Gastroesophageal sphincter (tissue), 4 donors: Measurements from ENCODE around the gene HOXD8. TPM values are rescaled to one million over a fixed set of nuclear protein-coding genes. Genes with fewer than 3 reads are reported as not detected.

Source experiments
- ATAC-seq: fragments of 150-250 bp; one replicate; pipeline ENCODE4 v1.9.1; 2016; ENCODE audit warnings: mild to moderate bottlenecking, moderate library complexity
- H3K27ac ChIP-seq, 4 donors: fragments of 200-600 bp; sonication (generic) in 3 of 4; 1 replicate in 3 of 4; 2 replicates in 1 of 4; pipeline ENCODE4 v1.5.1; 2016 to 2019
- H3K27me3 ChIP-seq: fragments of 200-600 bp; sonication (generic); one replicate; pipeline ENCODE4 v1.5.1; 2019
- H3K36me3 ChIP-seq, 2 donors: fragments of 200-600 bp; sonication (generic); one replicate each; pipeline ENCODE4 v1.5.1; 2019; ENCODE audit warnings: control low read depth in 1 of 2
- H3K4me1 ChIP-seq, 3 donors: fragments of 200-600 bp; sonication (generic); 1 replicate in 2 of 3; 2 replicates in 1 of 3; pipeline ENCODE4 v1.5.1; 2016 to 2019; ENCODE audit warnings: control low read depth in 2 of 3
- H3K4me3 ChIP-seq, 2 donors: fragments of 200-600 bp; sonication (generic); one replicate each; pipeline ENCODE4 v1.5.1; 2019; ENCODE audit warnings: mild to moderate bottlenecking in 1 of 2, moderate library complexity in 1 of 2
- H3K9me3 ChIP-seq, 3 donors: fragments of 200-600 bp; sonication (generic); one replicate each; pipeline ENCODE4 v1.5.1; 2017 to 2019; ENCODE audit warnings: control low read depth in 2 of 3
- EP300 ChIP-seq: sonication (generic); formaldehyde crosslinking; IDR thresholded peaks from one replicate; pipeline ENCODE4 v1.6.1; 2017; ENCODE audit warnings: antibody characterized with exemption, mild to moderate bottlenecking
- POLR2A ChIP-seq, 2 donors: fragments of 450-650 bp; IDR thresholded peaks; one replicate each; pipeline ENCODE4 v1.6.1; 2017; ENCODE audit warnings: antibody characterized with exemption in 2 of 2, mild to moderate bottlenecking in 2 of 2, moderate library complexity in 1 of 2
- POLR2AphosphoS5 ChIP-seq: sonication (generic); formaldehyde crosslinking; IDR thresholded peaks from one replicate; pipeline ENCODE4 v1.6.1; 2017; ENCODE audit warnings: antibody characterized with exemption
- WGBS, 2 donors: methylation state at CpG; one replicate each; pipeline ENCODE4 v1.1.5; 2018; ENCODE audit warnings: low coverage in 1 of 2; 5-methylcytosine and 5-hydroxymethylcytosine counted together
- total RNA-seq, 4 donors: library from RNA; depleted of rRNA; stranded (reverse); fragments of >200 nt; gene quantifications; one replicate each; pipeline ENCODE4 v1.1.0, GENCODE V29; 2016
- TF ChIP-seq, protein P1 (sequence below), 4 experiments: fragments of 200-600 bp in 2 of 4; fragments of 450-650 bp in 2 of 4; sonication (generic) in 1 of 4; IDR thresholded peaks; one replicate each; pipeline ENCODE4 v1.5.1; 2017 to 2019; ENCODE audit warnings: antibody characterized with exemption in 4 of 4, mild to moderate bottlenecking in 2 of 4, moderate library complexity in 2 of 4

HOXD8 gene
- total RNA-seq, 4 donors from 2014 or later: 2.3 to 6.9 (median 3.4) TPM

- H3K4me1 ChIP-seq: peaks cover 0 to 17% (median 0%) of the 10 kb centered on the region in 3 donors
- H3K9me3 ChIP-seq: no peaks in the 10 kb centered on the region
- no peak overlapping the region for H3K4me3 ChIP-seq
- TF ChIP-seq, protein P1, sequence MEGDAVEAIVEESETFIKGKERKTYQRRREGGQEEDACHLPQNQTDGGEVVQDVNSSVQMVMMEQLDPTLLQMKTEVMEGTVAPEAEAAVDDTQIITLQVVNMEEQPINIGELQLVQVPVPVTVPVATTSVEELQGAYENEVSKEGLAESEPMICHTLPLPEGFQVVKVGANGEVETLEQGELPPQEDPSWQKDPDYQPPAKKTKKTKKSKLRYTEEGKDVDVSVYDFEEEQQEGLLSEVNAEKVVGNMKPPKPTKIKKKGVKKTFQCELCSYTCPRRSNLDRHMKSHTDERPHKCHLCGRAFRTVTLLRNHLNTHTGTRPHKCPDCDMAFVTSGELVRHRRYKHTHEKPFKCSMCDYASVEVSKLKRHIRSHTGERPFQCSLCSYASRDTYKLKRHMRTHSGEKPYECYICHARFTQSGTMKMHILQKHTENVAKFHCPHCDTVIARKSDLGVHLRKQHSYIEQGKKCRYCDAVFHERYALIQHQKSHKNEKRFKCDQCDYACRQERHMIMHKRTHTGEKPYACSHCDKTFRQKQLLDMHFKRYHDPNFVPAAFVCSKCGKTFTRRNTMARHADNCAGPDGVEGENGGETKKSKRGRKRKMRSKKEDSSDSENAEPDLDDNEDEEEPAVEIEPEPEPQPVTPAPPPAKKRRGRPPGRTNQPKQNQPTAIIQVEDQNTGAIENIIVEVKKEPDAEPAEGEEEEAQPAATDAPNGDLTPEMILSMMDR (IDR thresholded peaks at IDR 0.05): no peak
- TF ChIP-seq POLR2AphosphoS5 (no peak), POLR2A (IDR thresholded peaks at IDR 0.05) (no peak), EP300 (no peak)
- no peaks in the 10 kb centered on the region for H3K36me3 ChIP-seq
- H3K27me3 ChIP-seq: peaks cover 100% of the 10 kb centered on the region
- H3K27ac ChIP-seq: no peak overlapping the region
- no peak for ATAC-seq
- WGBS, 2 donors: 18% methylated on average over 1 of the region's 14 CpGs; no CpG with 5 or more reads in 1 of the 2 donors
Observed at GRCh38 chr2:176150584-176151441, 21.3 kb downstream of the HOXD8 start.

GRCh38 chr2:176151442-176152287 lies 22.2 kb downstream of the HOXD8 start, which contains the start of gene HOXD4:
Gene HOXD4 (plus strand): TSS chr2:176151550. CDS start chr2:176151634, 84 bp downstream.
- no peaks in the 10 kb centered on the region for H3K9me3 ChIP-seq
- TF ChIP-seq, protein P1 (IDR thresholded peaks at IDR 0.05): no peak
- TF ChIP-seq POLR2AphosphoS5 (no peak), EP300 (no peak), POLR2A (IDR thresholded peaks at IDR 0.05) (no peak)
- peaks cover 100% of the 10 kb centered on the region for H3K27me3 ChIP-seq

DNA sequence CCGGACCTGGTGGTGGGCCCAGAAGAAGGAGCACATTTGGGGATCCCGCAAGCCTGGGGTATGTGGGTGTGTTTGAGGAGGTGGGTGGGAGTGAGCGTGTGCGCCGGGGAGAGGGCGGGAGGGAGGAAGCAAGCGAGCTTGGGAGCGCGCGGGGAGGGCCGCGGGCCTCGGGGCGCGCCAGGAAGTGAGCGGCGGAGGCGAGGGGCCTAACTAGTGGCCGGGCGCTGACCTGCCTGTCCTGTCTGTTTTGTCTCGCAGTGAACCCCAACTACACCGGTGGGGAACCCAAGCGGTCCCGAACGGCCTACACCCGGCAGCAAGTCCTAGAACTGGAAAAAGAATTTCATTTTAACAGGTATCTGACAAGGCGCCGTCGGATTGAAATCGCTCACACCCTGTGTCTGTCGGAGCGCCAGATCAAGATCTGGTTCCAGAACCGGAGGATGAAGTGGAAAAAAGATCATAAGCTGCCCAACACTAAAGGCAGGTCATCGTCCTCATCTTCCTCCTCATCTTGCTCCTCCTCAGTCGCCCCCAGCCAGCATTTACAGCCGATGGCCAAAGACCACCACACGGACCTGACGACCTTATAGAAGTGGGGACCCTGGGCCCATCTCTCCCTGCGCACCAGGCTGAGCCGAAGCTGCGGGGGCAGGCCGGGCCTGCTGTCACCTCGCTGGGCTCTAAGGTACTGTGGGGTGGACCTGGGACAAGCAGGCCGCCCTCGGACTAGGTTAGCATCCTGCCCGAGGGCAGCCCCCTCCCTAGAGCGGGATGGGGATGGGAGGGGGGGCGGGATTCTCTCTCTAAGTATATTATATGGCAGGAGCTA lies 23.1 kb downstream of the HOXD8 start:
- TF ChIP-seq, protein P1 (IDR thresholded peaks at IDR 0.05): no peak
- TF ChIP-seq POLR2A (IDR thresholded peaks at IDR 0.05) (no peak), POLR2AphosphoS5 (no peak), EP300 (no peak)
- H3K9me3 ChIP-seq: no peaks in the 10 kb centered on the region
- WGBS, 2 donors: 13 to 23% methylated on average over 15 to 27 of the region's 48 CpGs
- peaks cover 100% of the 10 kb centered on the region for H3K27me3 ChIP-seq
- no peak overlapping the region for H3K27ac ChIP-seq
- H3K4me1 ChIP-seq: peaks cover 0 to 27% (median 0%) of the 10 kb centered on the region in 3 donors
- peak overlapping the region in 1 of 2 donors; percentile 41 for H3K4me3 ChIP-seq
- H3K36me3 ChIP-seq: no peaks in the 10 kb centered on the region
- ATAC-seq: no peak

More at GRCh38 chr2:176151442-176152287, 22.2 kb downstream of the HOXD8 start, which contains the start of gene HOXD4:
- Histone ChIP-seq H3K27ac (no peak within 1 kb of the TSS), H3K4me1 (peaks cover 0 to 18% (median 0%) of the 10 kb centered on the region in 3 donors), H3K36me3 (no peaks in the 10 kb centered on the region), H3K4me3 (peak within 1 kb of the TSS in 1 of 2 donors; percentile 41)
- ATAC-seq: peak; percentile 11
- 0 to 16% methylated on average over 1 to 15 of the region's 55 CpGs for WGBS, 2 donors

DNA sequence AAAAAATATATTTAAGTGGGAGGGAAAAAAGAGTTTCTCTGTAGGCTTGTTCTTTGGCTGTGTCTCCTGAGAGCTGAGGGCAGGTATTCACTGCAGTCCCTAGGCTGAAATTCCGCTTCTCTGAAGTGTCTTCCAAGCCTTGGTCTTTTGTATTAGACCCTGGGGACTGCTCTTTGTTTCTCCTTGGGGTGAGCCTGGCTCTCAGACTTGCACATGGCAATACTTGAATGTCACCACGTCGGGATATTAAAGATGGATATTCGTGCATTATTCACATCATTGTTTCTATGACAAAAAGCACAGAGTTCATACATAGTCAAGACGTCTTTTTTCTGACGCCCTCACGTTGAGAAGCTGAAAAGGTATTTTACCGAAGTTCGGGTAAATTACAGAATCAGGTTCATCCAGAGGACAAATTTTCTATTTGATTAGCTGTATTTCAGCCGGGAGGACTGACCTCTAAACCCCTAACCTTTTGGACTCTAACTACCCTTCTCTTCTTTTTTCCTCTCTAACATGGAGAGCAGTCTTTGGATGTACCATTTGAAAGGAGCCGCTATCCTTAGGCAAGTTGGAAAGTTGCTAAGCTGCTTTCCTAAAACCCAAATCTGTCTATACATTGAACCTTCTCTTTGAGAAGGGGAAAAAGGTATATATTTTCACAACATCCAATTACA lies 25.2 kb downstream of the HOXD8 start:
- Histone ChIP-seq H3K27ac (no peak overlapping the region), H3K4me1 (peaks cover 0 to 45% (median 6%) of the 10 kb centered on the region in 3 donors), H3K4me3 (no peak overlapping the region), H3K27me3 (peaks cover 100% of the 10 kb centered on the region), H3K36me3 (no peaks in the 10 kb centered on the region), H3K9me3 (no peaks in the 10 kb centered on the region)
- no peak for ATAC-seq
- TF ChIP-seq POLR2A (IDR thresholded peaks at IDR 0.05): no peak
- TF ChIP-seq, protein P1 (IDR thresholded peaks at IDR 0.05): no peak
- no peak for TF ChIP-seq EP300
- TF ChIP-seq POLR2AphosphoS5: no peak
- 21 to 27% methylated on average over 11 of the region's 11 CpGs for WGBS, 2 donors
